ENCODE results near the gene FGD5.

DNA sequence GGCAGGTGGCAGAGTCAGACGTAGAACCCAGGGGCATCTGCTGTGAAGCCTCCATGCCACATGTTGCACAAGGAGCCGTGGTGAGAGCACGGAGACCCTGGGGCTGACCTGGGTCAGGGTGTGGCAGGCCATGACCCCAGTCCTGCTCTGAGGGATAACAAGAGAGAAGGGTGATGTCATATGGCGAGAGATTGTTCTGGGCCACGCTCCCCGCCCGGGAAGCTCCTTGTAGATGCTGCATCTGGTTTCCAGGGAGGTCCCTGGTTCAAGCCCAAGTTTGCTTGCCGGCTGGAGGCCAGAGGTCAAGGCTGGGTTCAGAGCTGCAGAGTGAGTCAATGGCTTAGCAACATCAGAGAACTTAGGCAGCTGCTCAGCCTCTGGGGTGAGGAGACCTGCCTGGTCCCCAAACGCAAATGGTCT, 17.3 kb downstream of the FGD5 start:
- TF ChIP-seq, protein P1, sequence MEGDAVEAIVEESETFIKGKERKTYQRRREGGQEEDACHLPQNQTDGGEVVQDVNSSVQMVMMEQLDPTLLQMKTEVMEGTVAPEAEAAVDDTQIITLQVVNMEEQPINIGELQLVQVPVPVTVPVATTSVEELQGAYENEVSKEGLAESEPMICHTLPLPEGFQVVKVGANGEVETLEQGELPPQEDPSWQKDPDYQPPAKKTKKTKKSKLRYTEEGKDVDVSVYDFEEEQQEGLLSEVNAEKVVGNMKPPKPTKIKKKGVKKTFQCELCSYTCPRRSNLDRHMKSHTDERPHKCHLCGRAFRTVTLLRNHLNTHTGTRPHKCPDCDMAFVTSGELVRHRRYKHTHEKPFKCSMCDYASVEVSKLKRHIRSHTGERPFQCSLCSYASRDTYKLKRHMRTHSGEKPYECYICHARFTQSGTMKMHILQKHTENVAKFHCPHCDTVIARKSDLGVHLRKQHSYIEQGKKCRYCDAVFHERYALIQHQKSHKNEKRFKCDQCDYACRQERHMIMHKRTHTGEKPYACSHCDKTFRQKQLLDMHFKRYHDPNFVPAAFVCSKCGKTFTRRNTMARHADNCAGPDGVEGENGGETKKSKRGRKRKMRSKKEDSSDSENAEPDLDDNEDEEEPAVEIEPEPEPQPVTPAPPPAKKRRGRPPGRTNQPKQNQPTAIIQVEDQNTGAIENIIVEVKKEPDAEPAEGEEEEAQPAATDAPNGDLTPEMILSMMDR (IDR thresholded peaks at IDR 0.05) = no peak
- TF ChIP-seq POLR2A (IDR thresholded peaks at IDR 0.05) = no peak

All from heart left ventricle (tissue), 13 donors.